Right cardiac atrium (tissue), 5 donors: Measurements from ENCODE around the gene CALML3. TPM values are rescaled to one million over a fixed set of nuclear protein-coding genes. Genes with fewer than 3 reads are reported as not detected.
A peak's percentile ranks its signal among the peaks of the same experiment; 100 is the strongest.

Experiments used
- ATAC-seq, 2 donors: fragments of 200-7000 bp; cut with Tn5 transposase; one replicate each; pipeline versions ENCODE4 v1.8.0 to v1.9.1; 2020; ENCODE audit warnings: moderate library complexity in 2 of 2, mild to moderate bottlenecking in 1 of 2
- DNase-seq, 3 donors: peaks; one replicate each; pipeline ENCODE4 v3.0.0-alpha.2; 2020
- H3K27ac ChIP-seq: one replicate; pipeline ENCODE4 v1.5.1; 2013; ENCODE audit warnings: mild to moderate bottlenecking, low read length, control low read depth, moderate library complexity
- H3K27me3 ChIP-seq: one replicate; pipeline ENCODE4 v1.6.1; 2013; ENCODE audit not compliant: control insufficient read depth, insufficient read depth
- H3K4me1 ChIP-seq: one replicate; pipeline ENCODE4 v1.6.1; 2013; ENCODE audit warnings: low read length; ENCODE audit not compliant: control insufficient read depth, insufficient read depth
- H3K4me3 ChIP-seq: one replicate; pipeline ENCODE4 v1.5.1; 2013; ENCODE audit warnings: low read length, control low read depth
- H3K9me3 ChIP-seq: one replicate; pipeline ENCODE4 v1.6.1; 2013; ENCODE audit warnings: low read length; ENCODE audit not compliant: control insufficient read depth
- WGBS: extraction: QIAGEN DNeasy Blood & Tissue Kit; methylation state at CpG from one replicate; pipeline ENCODE4 v1.1.7; 2013; 5-methylcytosine and 5-hydroxymethylcytosine counted together
- intact Hi-C, 4 donors: fragments of 100-400 bp; cut with DNase I; formaldehyde crosslinking; loops; one replicate each; pipeline versions ENCODE4 v1.11.0 to v1.14.0; 2022 to 2023
- polyA plus RNA-seq: library from polyadenylated mRNA; stranded (reverse); fragments of 200-250 nt; gene quantifications from one replicate; pipeline ENCODE4 v1.2.3, GENCODE V29; 2013
- total RNA-seq, 4 donors: library from RNA; stranded (reverse); fragmentation: NEBNext Ultra II Directional; extraction: Animal tissue kit (Norgen Biotek cat#: 25700); gene quantifications; one replicate each; pipeline ENCODE4 v1.2.1, GENCODE V29; 2021
- donor health status: healthy with polysubstance abuse.
- donor health status: DM: no; HTN: yes; CAD: no.
- donor health status: DM: no; HTN: no; CAD: no.
- donor health status: DM: no; HTN: yes; CAD: no; lungs with severe emphysema.
- donor health status: DM: yes; HTN: yes; CAD: no.

CALML3 gene
- total and polyA plus RNA-seq, 5 donors, result not detected

DNA sequence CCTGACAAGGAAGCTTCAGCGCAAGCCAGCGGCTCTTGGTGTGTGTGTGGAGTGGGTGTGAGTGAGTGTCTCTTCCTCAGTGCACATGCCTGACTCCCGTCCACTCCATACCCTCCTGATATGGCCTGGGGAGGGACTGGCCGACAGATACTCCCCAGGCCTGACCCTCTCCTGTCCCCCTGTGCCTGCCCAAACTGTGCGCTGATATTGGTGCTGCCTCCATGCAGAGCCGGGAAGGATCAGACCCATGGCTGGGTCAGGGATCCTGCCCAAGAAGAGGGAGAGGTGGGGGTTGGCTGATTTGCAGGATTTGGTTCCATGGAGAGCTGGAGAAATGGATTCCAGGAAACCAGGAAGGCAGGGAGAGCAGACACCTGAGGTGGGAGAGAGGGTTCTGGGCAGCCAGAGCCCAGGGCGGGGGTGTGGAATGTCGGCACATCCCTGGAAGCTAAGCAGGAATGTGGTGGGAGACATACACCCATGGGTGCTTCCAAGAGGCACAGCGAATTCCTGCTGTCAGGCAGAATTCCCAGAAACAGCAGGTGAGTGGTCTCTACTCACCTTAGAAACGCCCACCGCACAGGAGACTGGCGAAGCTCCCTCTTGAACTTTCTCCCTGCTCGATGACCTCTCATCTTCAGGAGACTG lies 31.7 kb upstream of the CALML3 start:
- Histone ChIP-seq H3K9me3 (no peaks in the 10 kb centered on the region), H3K27me3 (no peaks in the 10 kb centered on the region), H3K27ac (no peak overlapping the region), H3K4me1 (no peaks in the 10 kb centered on the region), H3K4me3 (no peak overlapping the region)
- WGBS, result 90% methylated on average over 13 of the region's 13 CpGs
- ATAC-seq (no peak), DNase-seq (no peak)
- intact Hi-C loops, result no loop called here

DNA sequence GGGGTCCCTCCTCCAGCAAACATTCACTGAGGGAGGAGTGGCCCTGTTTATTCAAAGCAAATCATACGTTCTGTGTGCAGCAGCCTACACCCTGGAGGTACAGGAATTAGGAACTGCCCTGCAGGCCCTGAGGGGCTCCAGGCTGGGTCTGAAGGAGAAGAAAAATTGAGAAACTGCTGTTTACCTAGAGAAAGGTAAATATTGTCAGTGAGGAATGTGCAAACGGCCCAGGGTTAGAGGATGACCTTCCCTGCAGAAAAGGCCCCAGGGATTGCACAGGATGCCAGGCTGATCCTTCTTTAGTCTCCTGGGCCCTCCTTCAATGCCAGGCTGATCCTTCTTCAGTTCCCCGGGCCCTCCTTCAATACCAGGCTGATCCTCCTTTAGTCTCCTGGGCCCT lies 31.1 kb upstream of the CALML3 start:
- no peaks in the 10 kb centered on the region for H3K9me3 ChIP-seq
- intact Hi-C loops, result no loop called here
- no peaks in the 10 kb centered on the region for H3K27me3 ChIP-seq
- no peak for DNase-seq
- no peak for ATAC-seq
- H3K4me3 ChIP-seq, result no peak overlapping the region
- no peak overlapping the region for H3K27ac ChIP-seq
- WGBS, result 78% methylated on average over 3 of the region's 3 CpGs
- H3K4me1 ChIP-seq, result no peaks in the 10 kb centered on the region

DNA sequence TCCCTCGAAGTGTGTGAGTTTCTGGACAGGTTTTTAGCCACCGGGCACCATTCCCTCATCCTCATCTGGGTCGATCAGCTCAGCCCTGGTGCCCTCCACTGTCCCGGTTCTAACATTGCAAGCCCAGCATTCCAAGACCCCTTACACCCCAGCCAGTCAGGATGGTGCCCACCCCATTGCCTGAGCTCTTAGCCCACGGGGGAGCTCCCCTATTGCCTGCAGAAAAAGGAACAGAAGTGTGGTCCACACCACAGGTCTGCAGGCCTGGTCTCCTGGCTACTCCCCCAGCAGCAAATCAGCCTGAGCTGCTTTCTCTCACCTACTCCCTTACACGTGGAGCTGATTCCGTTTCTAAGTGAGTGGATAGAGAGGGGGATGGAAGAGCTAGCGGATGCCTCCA lies 30.1 kb upstream of the CALML3 start:
- intact Hi-C loops, result no loop called here
- ATAC-seq, result no peak
- Histone ChIP-seq H3K9me3 (no peaks in the 10 kb centered on the region), H3K4me3 (no peak overlapping the region), H3K27me3 (no peaks in the 10 kb centered on the region), H3K4me1 (no peaks in the 10 kb centered on the region), H3K27ac (no peak overlapping the region)
- no peak for DNase-seq
- WGBS, result 83% methylated on average over 8 of the region's 8 CpGs

DNA sequence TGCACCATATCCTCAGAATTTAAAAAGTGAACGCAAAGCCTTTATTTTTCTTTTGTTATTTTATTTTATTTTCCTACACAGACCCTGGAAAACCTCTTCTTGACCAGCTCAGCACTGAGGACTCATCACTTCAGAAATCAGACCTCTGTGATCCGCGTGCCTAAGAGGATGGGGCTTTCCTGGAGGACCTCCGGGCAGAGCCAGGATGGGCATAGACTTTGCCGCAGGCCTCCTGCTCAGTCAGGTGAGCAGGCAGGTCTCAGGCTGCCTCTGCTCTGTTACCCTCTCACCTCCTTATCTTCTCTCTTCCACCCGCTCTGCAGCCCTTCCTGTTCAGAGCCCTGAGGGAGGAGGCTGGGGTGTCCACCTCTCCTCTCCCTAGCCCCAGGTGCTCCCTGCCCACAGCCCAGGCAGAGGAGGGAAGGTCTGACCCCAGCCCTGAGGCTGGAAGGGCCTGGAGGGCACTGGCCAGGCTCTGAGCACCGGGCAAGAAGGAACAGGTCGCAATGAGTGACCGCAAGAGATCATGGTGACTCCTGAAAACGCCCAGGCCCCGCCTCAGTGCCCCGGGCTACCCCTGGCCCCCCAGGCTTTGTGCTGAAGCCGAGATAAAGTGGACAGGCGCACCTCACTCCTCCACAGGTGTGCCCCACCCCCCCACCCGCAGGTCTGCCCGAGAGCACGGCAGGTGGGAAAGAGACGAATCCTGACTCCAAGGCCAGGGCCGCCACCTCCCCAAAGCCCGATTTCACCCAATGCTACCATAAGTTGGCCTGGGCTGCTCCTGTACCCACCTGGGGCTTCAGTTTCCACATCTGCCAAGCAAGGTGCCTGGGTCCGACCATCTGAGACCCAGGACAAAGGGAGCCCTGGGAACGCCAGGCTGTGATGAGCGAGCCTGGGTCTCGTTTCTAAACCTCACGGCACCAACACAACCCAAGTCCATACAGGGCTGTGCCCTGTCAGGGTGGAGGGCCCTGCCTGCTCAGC lies 28.2 kb upstream of the CALML3 start:
- Histone ChIP-seq H3K27me3 (no peaks in the 10 kb centered on the region), H3K4me3 (no peak overlapping the region), H3K27ac (no peak overlapping the region), H3K9me3 (no peaks in the 10 kb centered on the region), H3K4me1 (no peaks in the 10 kb centered on the region)
- DNase-seq (no peak), ATAC-seq (no peak)
- intact Hi-C loops, result no loop called here
- WGBS, result 84% methylated on average over 25 of the region's 25 CpGs

DNA sequence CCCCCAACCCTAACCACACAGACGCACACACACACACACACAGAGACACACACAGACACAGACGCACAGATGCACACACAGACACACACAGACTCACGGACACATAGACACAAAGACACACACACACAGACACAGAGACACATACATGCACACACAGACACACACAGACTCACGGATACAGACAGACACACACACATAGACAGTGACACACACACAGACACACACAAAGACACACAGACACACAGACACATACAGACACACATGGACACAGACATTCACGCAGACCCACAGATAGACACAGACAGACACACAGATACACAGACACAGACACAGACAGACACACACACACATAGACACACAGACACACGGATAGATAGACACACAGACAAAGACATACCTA lies 27.5 kb upstream of the CALML3 start:
- Histone ChIP-seq H3K27ac (no peak overlapping the region), H3K27me3 (no peaks in the 10 kb centered on the region), H3K4me1 (no peaks in the 10 kb centered on the region), H3K9me3 (no peaks in the 10 kb centered on the region), H3K4me3 (no peak overlapping the region)
- intact Hi-C loops, result no loop called here
- WGBS, result 85% methylated on average over 6 of the region's 6 CpGs
- ATAC-seq (no peak), DNase-seq (no peak)

DNA sequence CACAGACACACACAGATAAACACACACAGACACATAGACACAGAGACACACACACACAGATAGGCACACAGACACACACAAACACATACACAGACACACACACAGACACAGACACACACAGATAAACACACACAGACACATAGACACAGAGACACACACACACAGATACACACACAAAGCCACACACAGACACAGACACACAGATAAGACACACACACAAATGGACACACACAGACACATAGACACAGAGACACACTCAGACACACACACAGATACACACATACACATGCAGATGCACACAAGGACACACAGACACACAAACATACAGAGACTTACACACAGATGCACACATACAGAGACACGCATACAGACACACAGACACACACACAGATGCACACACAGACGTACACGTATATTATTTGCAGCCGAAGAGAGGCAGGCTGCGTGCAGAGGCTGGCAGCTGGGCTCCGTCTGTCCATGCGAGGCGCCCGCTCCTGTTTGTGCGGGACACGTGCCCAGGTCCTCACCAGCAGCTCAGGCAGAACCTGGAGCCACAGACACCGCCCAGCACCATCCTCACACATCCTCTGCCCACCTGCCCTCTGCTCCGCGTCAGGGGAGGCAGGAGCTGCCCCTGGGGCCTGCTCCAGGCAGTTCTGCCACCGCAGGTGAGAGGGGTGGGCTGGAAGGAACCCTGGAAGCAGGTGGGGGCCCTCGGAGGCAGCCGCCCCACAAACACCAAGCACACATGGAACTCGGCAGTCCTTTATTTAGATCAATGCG lies 26.6 kb upstream of the CALML3 start:
- WGBS, result 90% methylated on average over 19 of the region's 19 CpGs
- H3K27me3 ChIP-seq, result no peaks in the 10 kb centered on the region
- ATAC-seq, result peak in 1 of 2 donors; percentile 8
- H3K4me3 ChIP-seq, result no peak overlapping the region
- intact Hi-C loops, result no loop called here
- H3K9me3 ChIP-seq, result no peaks in the 10 kb centered on the region
- peak in 1 of 3 donors; percentile 9 for DNase-seq
- no peaks in the 10 kb centered on the region for H3K4me1 ChIP-seq
- no peak overlapping the region for H3K27ac ChIP-seq

DNA sequence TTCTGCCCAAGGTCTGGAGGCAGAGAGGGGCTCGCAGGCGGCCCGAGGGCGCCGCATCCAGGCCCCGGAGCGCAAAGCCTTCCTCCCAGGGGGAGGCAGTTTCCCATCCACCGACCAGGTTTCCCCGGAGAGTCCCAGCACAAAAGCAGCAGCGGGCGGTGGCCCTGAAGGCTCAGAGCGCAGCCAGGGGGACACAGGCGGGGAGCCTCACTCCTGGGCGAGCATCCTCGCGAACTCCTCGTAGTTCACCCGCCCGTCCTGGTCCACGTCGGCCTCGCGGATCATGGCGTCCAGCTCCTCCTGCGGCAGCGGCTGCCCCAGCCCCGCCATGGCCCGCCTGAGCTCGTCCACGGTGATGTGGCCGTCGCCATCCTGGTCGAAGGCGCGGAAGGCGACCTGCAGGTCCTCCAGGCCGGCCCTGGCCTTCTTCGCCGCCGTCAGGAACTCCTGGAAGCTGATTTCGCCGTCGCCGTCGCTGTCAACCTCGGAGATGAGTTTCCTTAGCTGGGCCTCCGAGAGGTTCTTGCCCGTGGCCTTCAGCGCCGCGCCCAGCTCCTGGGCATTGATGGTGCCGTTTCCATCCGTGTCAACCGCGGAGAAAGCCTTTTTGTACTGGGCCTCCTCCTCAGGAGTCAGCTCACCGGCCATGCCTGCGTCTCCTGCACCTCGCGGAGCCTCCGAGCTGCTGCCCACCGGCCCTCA lies 25.8 kb upstream of the CALML3 start:
- ATAC-seq, result peak in 1 of 2 donors; percentile 8
- peak in 1 of 3 donors; percentile 32 for DNase-seq
- H3K4me1 ChIP-seq, result no peaks in the 10 kb centered on the region
- H3K9me3 ChIP-seq, result no peaks in the 10 kb centered on the region
- no peaks in the 10 kb centered on the region for H3K27me3 ChIP-seq
- 94% methylated on average over 61 of the region's 61 CpGs for WGBS
- no peak overlapping the region for H3K4me3 ChIP-seq
- H3K27ac ChIP-seq, result no peak overlapping the region
- intact Hi-C loops, result no loop called here

DNA sequence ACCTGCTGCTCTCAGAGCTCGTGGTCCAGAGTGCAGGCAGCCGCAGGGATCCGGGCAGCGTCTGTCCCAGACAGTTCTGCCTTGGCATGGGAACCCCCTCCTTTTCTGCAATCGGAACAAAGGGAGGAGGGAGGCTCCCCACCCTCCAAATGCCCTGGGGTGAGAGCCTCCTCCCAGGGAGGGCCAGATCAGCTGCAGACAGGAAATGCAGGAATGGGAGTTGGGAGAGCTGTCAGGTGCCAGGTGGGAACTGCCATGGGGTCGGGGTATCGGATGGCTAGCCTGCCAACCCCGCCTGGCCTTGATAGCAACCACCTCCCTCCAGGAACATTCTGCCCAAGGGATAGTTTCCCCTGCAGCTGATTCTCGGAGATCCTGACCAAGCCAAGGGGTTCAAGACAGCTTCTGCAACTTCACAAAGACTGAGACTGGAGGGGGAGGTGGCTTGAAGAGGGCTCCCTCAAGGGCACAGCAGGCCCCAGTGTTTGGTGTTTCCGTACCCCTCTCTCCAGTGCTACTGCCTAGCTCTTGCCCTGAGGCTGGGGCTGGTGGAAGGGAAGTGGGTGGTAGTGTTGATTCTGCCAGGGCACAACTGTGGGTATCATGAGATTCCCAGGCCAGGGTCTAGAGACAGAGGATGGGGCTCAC lies 25.1 kb upstream of the CALML3 start, which contains the start of gene CALML5:
Gene CALML5 (minus strand): TSS at position 78 of the 648 bp plus-strand sequence. CDS start 132 bp downstream, outside the sequence.
- Histone ChIP-seq H3K4me3 (no peak within 1 kb of the TSS), H3K9me3 (no peaks in the 10 kb centered on the region), H3K27me3 (no peaks in the 10 kb centered on the region), H3K27ac (no peak within 1 kb of the TSS), H3K4me1 (no peaks in the 10 kb centered on the region)
- 88% methylated on average over 10 of the region's 10 CpGs for WGBS
- ATAC-seq (no peak), DNase-seq (no peak)
- intact Hi-C loops, result no loop called here

DNA sequence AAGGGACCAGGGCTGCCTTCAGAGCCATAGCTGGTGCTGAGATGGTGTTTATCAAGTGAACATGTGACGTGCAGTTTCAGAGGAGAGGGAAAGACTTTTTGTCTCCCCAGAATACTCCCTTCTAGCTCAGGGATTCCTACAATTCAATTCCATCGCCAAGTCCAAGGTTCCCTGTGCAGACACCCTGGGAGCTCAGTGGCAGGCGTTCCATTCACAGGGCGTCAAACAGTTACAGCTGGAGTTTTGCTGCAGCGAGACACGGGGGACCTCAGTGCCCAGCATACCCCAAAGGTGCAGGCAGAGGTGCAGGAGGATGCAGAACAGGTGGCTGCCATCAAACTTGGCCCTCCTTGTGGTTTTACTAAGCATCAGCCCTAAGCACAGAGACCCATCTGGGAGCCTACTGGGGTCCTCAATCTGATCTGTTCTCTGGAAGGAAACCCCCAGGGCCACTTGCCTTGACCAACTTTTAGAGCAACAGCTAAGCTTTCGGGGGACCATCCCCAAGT lies 24.5 kb upstream of the CALML3 start:
- DNase-seq (peak in 1 of 3 donors; percentile 6), ATAC-seq (no peak)
- Histone ChIP-seq H3K9me3 (no peaks in the 10 kb centered on the region), H3K27ac (no peak overlapping the region), H3K4me3 (no peak overlapping the region), H3K4me1 (no peaks in the 10 kb centered on the region), H3K27me3 (no peaks in the 10 kb centered on the region)
- 91% methylated on average over 7 of the region's 7 CpGs for WGBS
- intact Hi-C loops, result no loop called here

DNA sequence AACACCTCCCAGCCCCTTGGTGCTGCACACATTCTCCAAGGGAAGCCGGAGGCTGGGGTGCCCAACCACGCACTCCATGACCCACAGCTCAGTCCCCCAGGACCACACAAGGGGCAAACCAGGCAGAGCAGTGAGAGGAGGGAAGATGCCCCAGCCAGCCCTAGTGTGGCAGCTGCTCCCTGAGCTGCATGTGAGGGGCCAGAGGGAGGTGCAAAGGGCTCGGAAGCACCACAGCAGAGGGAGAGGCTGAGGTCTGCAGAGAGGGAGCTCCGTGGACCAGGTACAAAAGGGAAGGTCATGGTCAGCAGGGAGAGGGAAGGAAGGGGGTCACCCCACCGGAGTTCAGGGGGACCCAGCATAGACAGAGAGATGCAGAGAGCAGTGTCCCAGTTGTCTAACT lies 23.9 kb upstream of the CALML3 start:
- WGBS, result 82% methylated on average over 5 of the region's 5 CpGs
- Histone ChIP-seq H3K9me3 (no peaks in the 10 kb centered on the region), H3K27ac (no peak overlapping the region), H3K4me3 (no peak overlapping the region), H3K27me3 (no peaks in the 10 kb centered on the region), H3K4me1 (no peaks in the 10 kb centered on the region)
- DNase-seq (peak in 1 of 3 donors; percentile 4), ATAC-seq (no peak)
- intact Hi-C loops, result no loop called here
